ENCODE data around the gene ZNF117.
"Not testable (repeated sequence)": the region's sequence is repeated elsewhere in the genome, so short reads cannot be mapped to it uniquely, and the experiment has no call there.

The ZNF117 gene

GRCh38 chr7:64990936-64991335 is at the start of gene ZNF117:
Gene ZNF117 (minus strand): TSS chr7:64991036.
- DNase-seq, result no peak

- peak; percentile 20 for DNase-seq
Measured at GRCh38 chr7:65038767-65039166, 47.9 kb upstream of the ZNF117 start.

GRCh38 chr7:65037740-65038688 is 47.2 kb upstream of the ZNF117 start:
- DNase-seq, result peak; percentile 92

GRCh38 chr7:65036526-65036925 is 45.7 kb upstream of the ZNF117 start:
- not testable (repeated sequence) for DNase-seq

- DNase-seq, result not testable (repeated sequence)
Measured at GRCh38 chr7:65035469-65035868, 44.6 kb upstream of the ZNF117 start.

GRCh38 chr7:65034120-65034782 is 43.4 kb upstream of the ZNF117 start:
- DNase-seq, result not testable (repeated sequence)

- not testable (repeated sequence) for DNase-seq
Measured at GRCh38 chr7:65033391-65033790, 42.6 kb upstream of the ZNF117 start.

- not testable (repeated sequence) for DNase-seq
Measured at GRCh38 chr7:65025023-65025422, 34.2 kb upstream of the ZNF117 start.

GRCh38 chr7:65020978-65021377 is 30.1 kb upstream of the ZNF117 start:
- DNase-seq, result not testable (repeated sequence)

- not testable (repeated sequence) for DNase-seq
Measured at GRCh38 chr7:65009881-65010280, 19.0 kb upstream of the ZNF117 start.

GRCh38 chr7:65009394-65009793 is 18.6 kb upstream of the ZNF117 start:
- DNase-seq, result not testable (repeated sequence)

GRCh38 chr7:65007036-65007435 is 16.2 kb upstream of the ZNF117 start:
- DNase-seq, result not testable (repeated sequence)

- peak; percentile 92 for DNase-seq
Measured at GRCh38 chr7:65006094-65006992, 15.5 kb upstream of the ZNF117 start, which contains the start of gene ERV3-1. Gene ERV3-1 (minus strand): TSS chr7:65006687. CDS start chr7:64993026, 13,661 bp downstream.

- no peak for DNase-seq
Measured at GRCh38 chr7:65004575-65004974, 13.7 kb upstream of the ZNF117 start.

GRCh38 chr7:65002972-65003585 is 12.2 kb upstream of the ZNF117 start:
- no peak for DNase-seq

GRCh38 chr7:65001291-65001814 is 10.5 kb upstream of the ZNF117 start:
- DNase-seq, result no peak

GRCh38 chr7:64999165-65000004 is 8.5 kb upstream of the ZNF117 start:
- no peak for DNase-seq

- no peak for DNase-seq
Measured at GRCh38 chr7:64998865-64999164, 8.0 kb upstream of the ZNF117 start.

GRCh38 chr7:64997927-64998391 is 7.1 kb upstream of the ZNF117 start:
- DNase-seq, result no peak

GRCh38 chr7:64997164-64997908 is 6.5 kb upstream of the ZNF117 start:
- no peak for DNase-seq

Measured in activated naive CD4-positive, alpha-beta T cell treated with Interleukin-2 at 50 U/mL for 16 hours (primary cell).